Fibroblast of the aortic adventitia (primary cell): ENCODE measurements around the gene CLK3. TPM values are rescaled to one million over a fixed set of nuclear protein-coding genes. Genes with fewer than 3 reads are reported as not detected.

ENCODE experiments used
- DNase-seq: peaks from one replicate; pipeline ENCODE4 v3.0.0-alpha.2; 2010; ENCODE audit warnings: low read depth
- H3K4me3 ChIP-seq: 2 replicates; pipeline ENCODE4 v1.5.1; 2011; ENCODE audit warnings: low read depth, mild to moderate bottlenecking, control low read depth, low read length, moderate library complexity
- total RNA-seq: library from RNA; depleted of rRNA; stranded (reverse); fragments of >200 nt; gene quantifications from 2 replicates; pipeline ENCODE4 v1.2.3, GENCODE V29; 2012; ENCODE audit warnings: low replicate concordance
- TF ChIP-seq, protein P1 (sequence below): IDR thresholded peaks from 2 replicates; pipeline ENCODE4 v1.5.1; 2011; ENCODE audit warnings: mild to moderate bottlenecking, low read length, control low read depth, inconsistent platforms; ENCODE audit not compliant: insufficient read depth

Gene CLK3
- total RNA-seq, 1 donor: 52.6 TPM

DNA sequence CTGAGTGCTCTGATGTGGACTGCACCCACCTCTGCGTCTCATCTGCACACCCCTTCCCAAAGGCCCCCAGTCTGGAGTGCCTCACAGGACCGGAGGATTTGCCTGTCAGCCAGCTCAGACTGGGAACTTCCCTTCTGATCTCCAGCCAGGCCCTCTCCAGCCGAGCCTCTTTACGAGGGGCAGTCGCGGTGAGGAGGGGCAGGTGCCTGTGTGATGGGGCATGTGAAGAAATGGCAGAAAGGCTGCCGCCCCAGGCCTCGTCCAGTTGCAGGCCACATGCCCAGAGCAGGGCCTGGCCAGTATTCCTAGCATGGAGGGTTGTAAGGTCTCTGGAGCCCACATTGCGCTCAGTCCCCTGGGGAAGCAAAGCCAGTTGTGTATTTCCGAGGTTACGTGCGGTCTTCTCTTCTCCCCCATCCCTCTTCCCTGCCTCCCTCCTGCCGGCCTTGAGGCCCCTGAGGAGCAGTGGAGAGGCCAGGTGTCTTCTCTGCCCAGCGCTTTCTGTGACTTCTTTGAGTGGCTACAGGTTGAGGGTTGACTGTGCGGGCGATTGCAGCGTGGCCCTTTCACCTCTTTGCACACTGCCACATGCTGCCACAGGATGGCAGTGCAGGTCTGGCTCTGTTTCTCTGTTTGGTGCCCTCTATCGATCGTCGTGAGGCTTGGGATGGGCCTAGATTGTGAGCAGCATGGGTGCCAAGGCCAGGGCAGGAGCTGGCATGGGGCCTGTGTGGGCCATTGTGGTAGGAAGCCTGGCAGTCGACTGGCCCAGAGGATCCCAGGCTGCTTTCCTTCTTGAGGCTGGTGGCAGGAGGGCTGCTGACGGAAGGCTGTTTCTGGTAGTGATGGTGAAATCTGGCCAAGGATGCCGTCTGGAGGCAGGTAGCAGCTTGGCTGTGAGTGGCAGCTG lies 5.3 kb downstream of the CLK3 start:
- DNase-seq: peak; percentile 75
- no peak overlapping the region for H3K4me3 ChIP-seq
- TF ChIP-seq, protein P1, sequence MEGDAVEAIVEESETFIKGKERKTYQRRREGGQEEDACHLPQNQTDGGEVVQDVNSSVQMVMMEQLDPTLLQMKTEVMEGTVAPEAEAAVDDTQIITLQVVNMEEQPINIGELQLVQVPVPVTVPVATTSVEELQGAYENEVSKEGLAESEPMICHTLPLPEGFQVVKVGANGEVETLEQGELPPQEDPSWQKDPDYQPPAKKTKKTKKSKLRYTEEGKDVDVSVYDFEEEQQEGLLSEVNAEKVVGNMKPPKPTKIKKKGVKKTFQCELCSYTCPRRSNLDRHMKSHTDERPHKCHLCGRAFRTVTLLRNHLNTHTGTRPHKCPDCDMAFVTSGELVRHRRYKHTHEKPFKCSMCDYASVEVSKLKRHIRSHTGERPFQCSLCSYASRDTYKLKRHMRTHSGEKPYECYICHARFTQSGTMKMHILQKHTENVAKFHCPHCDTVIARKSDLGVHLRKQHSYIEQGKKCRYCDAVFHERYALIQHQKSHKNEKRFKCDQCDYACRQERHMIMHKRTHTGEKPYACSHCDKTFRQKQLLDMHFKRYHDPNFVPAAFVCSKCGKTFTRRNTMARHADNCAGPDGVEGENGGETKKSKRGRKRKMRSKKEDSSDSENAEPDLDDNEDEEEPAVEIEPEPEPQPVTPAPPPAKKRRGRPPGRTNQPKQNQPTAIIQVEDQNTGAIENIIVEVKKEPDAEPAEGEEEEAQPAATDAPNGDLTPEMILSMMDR: peak; percentile 93

- TF ChIP-seq, protein P1: no peak
- no peak for DNase-seq
- no peak overlapping the region for H3K4me3 ChIP-seq
Observed at GRCh38 chr15:74621546-74621920, 5.9 kb downstream of the CLK3 start.

- no peak overlapping the region for H3K4me3 ChIP-seq
- DNase-seq: no peak
- TF ChIP-seq, protein P1: no peak
Observed at GRCh38 chr15:74621936-74622335, 6.3 kb downstream of the CLK3 start.

- H3K4me3 ChIP-seq: no peak overlapping the region
- TF ChIP-seq, protein P1: no peak
- no peak for DNase-seq
Observed at GRCh38 chr15:74622758-74623157, 7.1 kb downstream of the CLK3 start.

DNA sequence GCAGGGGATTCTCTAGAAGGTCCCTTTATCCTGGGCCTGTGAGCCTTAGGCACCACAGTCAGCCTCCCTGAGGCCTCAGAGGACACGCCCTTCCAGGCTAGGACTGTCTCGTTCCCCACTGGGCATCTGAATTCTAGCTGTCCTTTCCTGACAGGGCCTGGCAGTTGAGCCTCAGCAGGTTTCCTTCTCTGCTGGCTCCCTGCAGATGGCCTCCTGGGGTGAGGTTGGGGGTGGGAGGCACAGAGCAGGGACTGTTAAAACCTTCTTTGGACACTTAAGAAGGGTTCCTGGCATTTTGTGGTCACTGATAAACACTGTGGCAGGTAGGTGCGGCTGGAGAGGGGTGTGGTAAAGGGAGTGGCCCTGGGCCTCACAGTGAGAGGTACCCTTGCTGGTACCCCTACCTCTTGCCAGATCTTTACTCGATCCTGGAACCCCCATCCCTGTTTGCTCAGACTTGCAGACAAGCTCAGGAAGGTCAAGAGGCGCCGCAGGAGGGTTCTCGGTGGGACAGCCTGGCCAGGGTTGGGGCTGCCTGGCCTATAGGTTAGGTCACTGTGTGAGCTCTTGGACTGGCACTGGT lies 8.5 kb downstream of the CLK3 start:
- no peak overlapping the region for H3K4me3 ChIP-seq
- DNase-seq: no peak
- TF ChIP-seq, protein P1: no peak

DNA sequence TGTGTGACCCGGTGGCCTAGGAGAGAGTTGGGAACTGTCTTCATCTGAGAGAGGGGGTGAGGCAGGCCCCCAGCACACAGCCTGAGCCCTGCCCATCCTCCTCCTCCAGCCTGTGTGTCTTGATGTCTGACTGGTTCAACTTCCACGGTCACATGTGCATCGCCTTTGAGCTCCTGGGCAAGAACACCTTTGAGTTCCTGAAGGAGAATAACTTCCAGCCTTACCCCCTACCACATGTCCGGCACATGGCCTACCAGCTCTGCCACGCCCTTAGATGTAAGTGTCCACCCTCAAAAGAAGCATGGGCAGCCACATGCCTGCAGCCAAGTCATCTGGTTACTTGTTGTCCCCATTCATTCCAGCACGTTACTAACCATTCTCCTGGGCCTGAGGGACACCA lies 10.1 kb downstream of the CLK3 start:
- DNase-seq: no peak
- H3K4me3 ChIP-seq: no peak overlapping the region
- TF ChIP-seq, protein P1: no peak

GRCh38 chr15:74626336-74626735 lies 10.7 kb downstream of the CLK3 start:
- H3K4me3 ChIP-seq: no peak overlapping the region
- DNase-seq: no peak
- TF ChIP-seq, protein P1: no peak
